Calu3 (cell line): Measurements from ENCODE around the gene ATP8A2. TPM values are rescaled to one million over a fixed set of nuclear protein-coding genes. Genes with fewer than 3 reads are reported as not detected.

Source experiments
- BruUV-seq: library from RNA; stranded (reverse); fragments of 400-500 nt; replicated peaks from 2 replicates; lab custom pipeline; 2021; lab: Mats Ljungman, UMichigan
- CTCF ChIA-PET: fragments of 300-600 bp; sonication (Branson Sonifier 250); formaldehyde crosslinking; loops from one replicate; lab custom pipeline; 2022; ENCODE audit warnings: antibody characterized with exemption; lab: Charles Lee
- DNase-seq: peaks from one replicate; pipeline ENCODE4 v3.0.0; 2022
- H3K27ac Mint-ChIP-seq: one replicate; pipeline ENCODE4 v1.8.0; 2022; ENCODE audit warnings: mixed read lengths; ENCODE audit not compliant: unreplicated experiment
- H3K27me3 Mint-ChIP-seq: one replicate; pipeline ENCODE4 v1.8.0; 2022; ENCODE audit warnings: mixed read lengths; ENCODE audit not compliant: unreplicated experiment
- H3K36me3 Mint-ChIP-seq: one replicate; pipeline ENCODE4 v1.8.0; 2022; ENCODE audit warnings: mild to moderate bottlenecking, moderate library complexity, mixed read lengths; ENCODE audit not compliant: insufficient read depth, unreplicated experiment
- H3K4me1 Mint-ChIP-seq: one replicate; pipeline ENCODE4 v1.8.0; 2022; ENCODE audit warnings: mild to moderate bottlenecking, low read depth, mixed read lengths; ENCODE audit not compliant: unreplicated experiment
- H3K4me3 Mint-ChIP-seq: one replicate; pipeline ENCODE4 v1.8.0; 2022; ENCODE audit warnings: mild to moderate bottlenecking, low read depth, moderate library complexity, mixed read lengths; ENCODE audit not compliant: unreplicated experiment
- H3K9me3 Mint-ChIP-seq: one replicate; pipeline ENCODE4 v1.8.0; 2022; ENCODE audit warnings: low read depth, mixed read lengths; ENCODE audit not compliant: unreplicated experiment
- intact Hi-C: fragments of 100-400 bp; cut with micrococcal nuclease; formaldehyde crosslinking; loops from one replicate; pipeline ENCODE4 v1.10.0; 2022; ENCODE audit not compliant: unreplicated experiment
- total RNA-seq: library from RNA; stranded (reverse); gene quantifications from 2 replicates; pipeline ENCODE4 v1.2.3, GENCODE V29; 2022
- TF ChIP-seq, protein P1 (sequence below): fragments of 200-600 bp; IDR thresholded peaks from one replicate; pipeline ENCODE4 v1.8.0; 2022; ENCODE audit warnings: antibody characterized with exemption; ENCODE audit not compliant: unreplicated experiment

The ATP8A2 gene
- total RNA-seq, 1 experiment from 2014 or later = 0.05 TPM

DNA sequence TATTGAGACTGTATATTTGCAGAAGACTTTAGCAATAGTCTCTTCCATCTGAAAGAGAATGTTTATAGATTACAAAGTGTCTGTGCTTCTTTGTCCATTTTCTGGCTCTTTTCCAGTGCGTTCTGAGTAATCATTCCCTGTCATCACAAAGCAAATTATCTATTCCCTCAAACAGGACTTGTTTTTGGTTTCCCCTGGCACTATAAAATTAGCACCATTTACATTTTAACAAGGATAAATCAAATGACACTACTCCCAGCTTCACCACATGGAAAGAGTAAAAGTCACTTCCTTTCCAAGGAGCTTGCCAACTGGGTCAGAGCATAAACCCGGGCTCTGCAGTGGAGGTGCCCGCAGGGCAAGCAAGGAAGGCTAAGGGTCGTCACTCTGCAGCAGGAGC, 591.9 kb downstream of the ATP8A2 start:
- BruUV-seq = no TSS peak
- H3K9me3 Mint-ChIP-seq = peaks cover 2% of the 10 kb centered on the region
- no peaks in the 10 kb centered on the region for H3K4me1 Mint-ChIP-seq
- H3K27ac Mint-ChIP-seq = no peak overlapping the region
- TF ChIP-seq, protein P1, sequence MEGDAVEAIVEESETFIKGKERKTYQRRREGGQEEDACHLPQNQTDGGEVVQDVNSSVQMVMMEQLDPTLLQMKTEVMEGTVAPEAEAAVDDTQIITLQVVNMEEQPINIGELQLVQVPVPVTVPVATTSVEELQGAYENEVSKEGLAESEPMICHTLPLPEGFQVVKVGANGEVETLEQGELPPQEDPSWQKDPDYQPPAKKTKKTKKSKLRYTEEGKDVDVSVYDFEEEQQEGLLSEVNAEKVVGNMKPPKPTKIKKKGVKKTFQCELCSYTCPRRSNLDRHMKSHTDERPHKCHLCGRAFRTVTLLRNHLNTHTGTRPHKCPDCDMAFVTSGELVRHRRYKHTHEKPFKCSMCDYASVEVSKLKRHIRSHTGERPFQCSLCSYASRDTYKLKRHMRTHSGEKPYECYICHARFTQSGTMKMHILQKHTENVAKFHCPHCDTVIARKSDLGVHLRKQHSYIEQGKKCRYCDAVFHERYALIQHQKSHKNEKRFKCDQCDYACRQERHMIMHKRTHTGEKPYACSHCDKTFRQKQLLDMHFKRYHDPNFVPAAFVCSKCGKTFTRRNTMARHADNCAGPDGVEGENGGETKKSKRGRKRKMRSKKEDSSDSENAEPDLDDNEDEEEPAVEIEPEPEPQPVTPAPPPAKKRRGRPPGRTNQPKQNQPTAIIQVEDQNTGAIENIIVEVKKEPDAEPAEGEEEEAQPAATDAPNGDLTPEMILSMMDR = no peak
- H3K36me3 Mint-ChIP-seq = no peaks in the 10 kb centered on the region
- H3K27me3 Mint-ChIP-seq = no peaks in the 10 kb centered on the region
- DNase-seq = no peak
- no peak overlapping the region for H3K4me3 Mint-ChIP-seq
- CTCF ChIA-PET = no interaction called here
- intact Hi-C loops = no loop called here

DNA sequence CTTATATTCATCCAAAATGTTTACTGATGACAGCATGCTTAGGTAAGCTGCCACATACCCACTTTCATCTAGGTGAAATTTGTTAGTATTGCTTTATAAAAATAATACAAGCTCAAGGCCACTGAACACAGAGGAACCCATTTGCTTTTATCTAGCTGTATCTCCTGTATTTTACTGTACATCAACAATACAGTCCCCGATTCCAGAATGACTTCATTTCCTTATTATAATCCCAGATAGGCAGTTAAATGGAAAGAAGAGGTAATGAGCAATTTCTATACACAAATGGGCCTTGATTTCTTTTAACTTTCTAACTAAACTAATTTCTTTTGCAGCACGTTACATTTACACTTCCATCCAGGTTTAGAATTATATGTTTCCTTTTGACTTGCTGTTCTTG, 593.8 kb downstream of the ATP8A2 start:
- H3K4me1 Mint-ChIP-seq = no peaks in the 10 kb centered on the region
- intact Hi-C loops = no loop called here
- no TSS peak for BruUV-seq
- TF ChIP-seq, protein P1 = no peak
- no peak overlapping the region for H3K4me3 Mint-ChIP-seq
- no peaks in the 10 kb centered on the region for H3K27me3 Mint-ChIP-seq
- CTCF ChIA-PET = no interaction called here
- H3K9me3 Mint-ChIP-seq = peaks cover 2% of the 10 kb centered on the region
- no peak for DNase-seq
- H3K36me3 Mint-ChIP-seq = no peaks in the 10 kb centered on the region
- H3K27ac Mint-ChIP-seq = no peak overlapping the region

DNA sequence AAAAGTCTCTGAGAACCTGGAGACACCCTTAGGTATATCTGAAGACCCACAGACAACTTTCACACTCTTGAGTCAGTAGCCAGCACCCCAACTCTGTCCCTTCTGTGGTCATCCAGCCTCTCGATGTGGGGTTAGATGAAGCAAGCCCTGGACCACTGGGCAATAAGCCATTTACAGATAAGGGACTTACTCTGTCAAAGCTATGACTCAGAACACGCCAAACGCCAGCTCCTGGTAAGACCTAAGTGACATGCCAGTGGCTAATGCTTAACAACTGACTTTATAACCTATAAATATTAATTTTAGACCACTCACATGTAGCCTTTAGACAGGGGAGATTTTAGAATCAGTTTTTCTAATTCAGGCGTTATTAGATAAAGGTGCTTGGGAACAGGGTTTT, 594.3 kb downstream of the ATP8A2 start:
- peak; percentile 25 for DNase-seq
- Mint-ChIP-seq H3K27me3 (no peaks in the 10 kb centered on the region), H3K36me3 (no peaks in the 10 kb centered on the region), H3K27ac (no peak overlapping the region), H3K4me1 (peaks cover 2% of the 10 kb centered on the region), H3K4me3 (no peak overlapping the region), H3K9me3 (peaks cover 1% of the 10 kb centered on the region)
- intact Hi-C loops = no loop called here
- BruUV-seq = no TSS peak
- CTCF ChIA-PET = interaction anchor here (0.6 to 0.7 kb wide), 2 partner anchors 96 to 1466 kb away, joined by 3 to 6 read pairs; no protein-coding TSS in a partner anchor
- TF ChIP-seq, protein P1 = no peak

DNA sequence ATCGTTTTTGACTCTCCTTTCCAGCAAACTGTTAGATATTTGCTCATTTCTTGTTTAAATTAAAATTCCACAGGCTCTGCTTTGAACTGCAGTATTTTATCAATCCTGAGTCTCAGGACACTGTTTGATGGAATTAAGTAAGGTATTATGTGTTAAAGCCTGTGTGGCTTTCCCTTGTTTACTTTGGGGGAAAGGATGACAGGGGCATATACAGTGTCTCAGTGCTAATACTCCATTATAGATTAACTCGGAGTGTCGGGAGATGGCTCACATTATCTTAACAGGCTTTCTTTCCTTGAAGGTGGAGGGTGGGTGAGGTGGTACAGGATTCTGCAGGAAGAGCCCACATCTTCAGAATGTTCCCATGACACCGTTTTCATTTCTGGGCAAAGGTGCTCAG, 595.4 kb downstream of the ATP8A2 start:
- no peaks in the 10 kb centered on the region for H3K9me3 Mint-ChIP-seq
- BruUV-seq = no TSS peak
- TF ChIP-seq, protein P1 = no peak
- no peak overlapping the region for H3K27ac Mint-ChIP-seq
- intact Hi-C loops = no loop called here
- H3K27me3 Mint-ChIP-seq = no peaks in the 10 kb centered on the region
- no peak for DNase-seq
- peaks cover 8% of the 10 kb centered on the region for H3K4me1 Mint-ChIP-seq
- H3K36me3 Mint-ChIP-seq = no peaks in the 10 kb centered on the region
- CTCF ChIA-PET = no interaction called here
- H3K4me3 Mint-ChIP-seq = no peak overlapping the region
